ENCODE results near the gene PCDHGB5. TPM values are rescaled to one million over a fixed set of nuclear protein-coding genes. Genes with fewer than 3 reads are reported as not detected.

The PCDHGB5 gene
- total RNA-seq, 2 experiments from 2014 or later = not detected

Other genes starting within 250 kb of the PCDHGB5 start
- not detected for gene PCDHB6, start 247.9 kb upstream of the PCDHGB5 start, total RNA-seq
- gene PCDHB7, start 225.3 kb upstream of the PCDHGB5 start, total RNA-seq = not detected
- not detected for gene PCDHB8, start 220.2 kb upstream of the PCDHGB5 start, total RNA-seq
- gene PCDHB16, start 215.6 kb upstream of the PCDHGB5 start, total RNA-seq = not detected
- not detected for gene PCDHB9, start 210.8 kb upstream of the PCDHGB5 start, total RNA-seq
- not detected for gene PCDHB10, start 205.6 kb upstream of the PCDHGB5 start, total RNA-seq
- gene PCDHB11, start 198.3 kb upstream of the PCDHGB5 start, total RNA-seq = not detected
- gene PCDHB12, start 189.2 kb upstream of the PCDHGB5 start, total RNA-seq = not detected
- not detected for gene PCDHB13, start 184.0 kb upstream of the PCDHGB5 start, total RNA-seq
- not detected for gene PCDHB14, start 174.6 kb upstream of the PCDHGB5 start, total RNA-seq
- gene PCDHB15, start 152.6 kb upstream of the PCDHGB5 start, total RNA-seq = not detected
- 1 to 10 TPM in 1 of 2 experiments, under 1 TPM in 1; 0.56 to 1.1 TPM for gene SLC25A2, start 93.9 kb upstream of the PCDHGB5 start, total RNA-seq
- gene TAF7, start 77.2 kb upstream of the PCDHGB5 start, total RNA-seq = 10 to 100 TPM; 57.3 to 64.6 TPM
- gene PCDHGA1, start 67.4 kb upstream of the PCDHGB5 start, total RNA-seq = not detected
- not detected for gene PCDHGA2, start 59.2 kb upstream of the PCDHGB5 start, total RNA-seq
- gene PCDHGA3, start 54.1 kb upstream of the PCDHGB5 start, total RNA-seq = under 1 TPM in 1 of 2 experiments, not detected in 1; 0.15 TPM
- not detected for gene PCDHGB1, start 47.8 kb upstream of the PCDHGB5 start, total RNA-seq
- under 1 TPM in 1 of 2 experiments, not detected in 1; 0.20 TPM for gene PCDHGA4, start 42.9 kb upstream of the PCDHGB5 start, total RNA-seq
- under 1 TPM; 0.12 to 0.67 TPM for gene PCDHGB2, start 38.0 kb upstream of the PCDHGB5 start, total RNA-seq
- under 1 TPM; 0.09 to 0.12 TPM for gene PCDHGA5, start 33.8 kb upstream of the PCDHGB5 start, total RNA-seq
- gene PCDHGB3, start 27.7 kb upstream of the PCDHGB5 start, total RNA-seq = under 1 TPM; 0.09 to 0.41 TPM
- gene PCDHGA6, start 24.1 kb upstream of the PCDHGB5 start, total RNA-seq = under 1 TPM; 0.16 to 0.20 TPM
- gene PCDHGA7, start 15.2 kb upstream of the PCDHGB5 start, total RNA-seq = under 1 TPM in 1 of 2 experiments, not detected in 1; 0.07 TPM
- under 1 TPM; 0.07 to 0.09 TPM for gene PCDHGB4, start 10.2 kb upstream of the PCDHGB5 start, total RNA-seq
- not detected for gene PCDHGA8, start 5.3 kb upstream of the PCDHGB5 start, total RNA-seq
- gene PCDHGA9, start 4.8 kb downstream of the PCDHGB5 start, total RNA-seq = not detected
- gene PCDHGB6, start 10.1 kb downstream of the PCDHGB5 start, total RNA-seq = not detected
- gene PCDHGA10, start 15.0 kb downstream of the PCDHGB5 start, total RNA-seq = not detected
- gene PCDHGB7, start 19.7 kb downstream of the PCDHGB5 start, total RNA-seq = not detected
- not detected for gene PCDHGA11, start 23.1 kb downstream of the PCDHGB5 start, total RNA-seq
- gene PCDHGA12, start 32.6 kb downstream of the PCDHGB5 start, total RNA-seq = under 1 TPM in 1 of 2 experiments, not detected in 1; 0.07 TPM
- gene PCDHGC3, start 78.0 kb downstream of the PCDHGB5 start, total RNA-seq = not detected
- gene PCDHGC4, start 87.1 kb downstream of the PCDHGB5 start, total RNA-seq = not detected
- gene PCDHGC5, start 91.1 kb downstream of the PCDHGB5 start, total RNA-seq = not detected
- 100 to 1,000 TPM; 284 to 295 TPM for gene DIAPH1, start 221.1 kb downstream of the PCDHGB5 start, total RNA-seq
- 10 to 100 TPM; 87.1 to 90.0 TPM for gene HDAC3, start 238.9 kb downstream of the PCDHGB5 start, total RNA-seq
- 10 to 100 TPM; 28.0 to 35.8 TPM for gene RELL2, start 239.1 kb downstream of the PCDHGB5 start, total RNA-seq